ENCODE results near the gene AQP6.

Gene AQP6

DNA sequence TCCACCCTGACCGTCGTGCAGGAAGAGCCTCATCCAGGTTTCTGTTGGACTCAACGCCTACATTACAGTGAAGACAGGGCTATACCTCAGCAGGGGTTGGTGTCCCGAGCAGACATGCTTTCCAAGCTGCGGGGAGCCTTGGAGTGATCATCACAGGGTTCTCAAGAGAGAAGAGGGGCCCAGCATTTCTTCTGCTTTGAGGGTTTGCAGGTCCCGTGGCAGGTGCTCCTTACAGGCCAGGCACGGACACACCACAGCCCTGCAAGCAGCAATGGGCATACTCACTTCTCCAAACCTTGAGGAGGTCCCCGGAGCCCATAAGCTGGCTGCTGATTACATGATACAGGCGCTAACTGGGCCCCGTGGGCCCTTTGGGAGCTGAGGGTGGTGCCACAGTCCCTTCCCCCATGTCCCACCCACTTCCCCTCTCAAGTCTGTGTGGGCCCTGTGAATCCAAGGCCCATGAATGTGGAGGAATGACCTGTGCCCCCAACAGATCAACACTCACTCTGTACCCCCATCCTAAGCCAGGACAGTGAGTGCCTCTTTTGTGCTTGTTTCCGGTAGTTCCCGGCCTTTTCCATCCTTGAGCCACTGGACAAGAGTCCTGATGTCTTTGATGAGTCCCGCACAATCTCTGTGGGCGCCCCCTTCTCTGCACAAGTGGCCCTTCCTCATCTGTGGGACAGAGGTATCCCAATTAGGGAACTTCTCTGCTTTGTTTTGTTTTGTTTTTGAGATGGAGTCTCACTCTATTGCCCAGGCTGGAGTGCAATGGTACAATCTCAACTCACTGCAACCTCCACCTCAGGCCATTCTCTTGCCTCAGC, 21.1 kb upstream of the AQP6 start:
- Histone ChIP-seq H3K27me3 (ENCODE audit: insufficient read depth, low read length) (peaks cover 21% of the 10 kb centered on the region), H3K4me1 (ENCODE audit: insufficient read depth, low read length) (0 out of 2 replicates have a peak, but pooled peaks cover 2% of the 10 kb centered on the region), H3K27ac (ENCODE audit: low read depth, low read length) (no peak overlapping the region), H3K4me3 (ENCODE audit: low read length) (no peak overlapping the region), H3K9me3 (ENCODE audit: insufficient read depth, low read depth, low read length) (no peaks in the 10 kb centered on the region), H3K36me3 (ENCODE audit: insufficient read depth, low read length) (no peaks in the 10 kb centered on the region), H3K9ac (ENCODE audit: low read depth, low read length) (no peak overlapping the region)
- 85% methylated on average over 14 of the region's 14 CpGs for WGBS

DNA sequence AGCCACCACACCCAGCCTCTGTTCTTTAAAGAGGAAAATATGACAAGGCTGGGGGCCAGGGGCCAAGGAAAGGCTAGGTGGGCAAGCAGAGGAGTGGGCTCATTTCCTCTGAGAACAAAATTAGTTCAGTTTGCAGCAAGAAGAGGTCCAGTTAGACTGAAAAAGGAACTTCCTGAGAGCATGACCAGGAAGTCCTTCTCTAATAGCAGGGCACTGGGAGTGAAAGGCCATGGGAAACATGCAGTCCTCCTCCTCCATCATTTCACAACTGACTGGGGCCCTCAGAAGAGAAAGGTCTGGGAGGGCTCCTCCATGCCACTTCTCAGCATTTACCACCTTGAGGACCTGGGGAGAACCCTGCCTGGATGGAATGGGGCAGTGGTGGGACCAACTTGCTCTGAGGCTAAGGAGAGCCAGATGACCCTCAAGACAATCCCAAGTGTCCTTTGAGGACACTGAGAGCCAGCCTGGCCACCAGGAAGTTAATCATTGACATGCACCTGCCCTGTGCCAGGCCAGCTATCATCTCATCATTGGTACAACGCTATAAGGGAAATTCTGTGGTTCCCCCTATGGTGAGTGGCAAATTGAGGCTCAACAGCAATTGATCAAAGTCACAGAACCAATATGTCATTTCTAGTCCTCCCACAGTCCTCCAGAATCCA, 20.2 kb upstream of the AQP6 start:
- 74% methylated on average over 1 of the region's 1 CpG for WGBS
- Histone ChIP-seq H3K9ac (ENCODE audit: low read depth, low read length) (no peak overlapping the region), H3K27ac (ENCODE audit: low read depth, low read length) (no peak overlapping the region), H3K4me3 (ENCODE audit: low read length) (no peak overlapping the region), H3K9me3 (ENCODE audit: insufficient read depth, low read depth, low read length) (no peaks in the 10 kb centered on the region), H3K4me1 (ENCODE audit: insufficient read depth, low read length) (0 out of 2 replicates have a peak, but pooled peaks cover 2% of the 10 kb centered on the region), H3K27me3 (ENCODE audit: insufficient read depth, low read length) (peaks cover 25% of the 10 kb centered on the region), H3K36me3 (ENCODE audit: insufficient read depth, low read length) (no peaks in the 10 kb centered on the region)

DNA sequence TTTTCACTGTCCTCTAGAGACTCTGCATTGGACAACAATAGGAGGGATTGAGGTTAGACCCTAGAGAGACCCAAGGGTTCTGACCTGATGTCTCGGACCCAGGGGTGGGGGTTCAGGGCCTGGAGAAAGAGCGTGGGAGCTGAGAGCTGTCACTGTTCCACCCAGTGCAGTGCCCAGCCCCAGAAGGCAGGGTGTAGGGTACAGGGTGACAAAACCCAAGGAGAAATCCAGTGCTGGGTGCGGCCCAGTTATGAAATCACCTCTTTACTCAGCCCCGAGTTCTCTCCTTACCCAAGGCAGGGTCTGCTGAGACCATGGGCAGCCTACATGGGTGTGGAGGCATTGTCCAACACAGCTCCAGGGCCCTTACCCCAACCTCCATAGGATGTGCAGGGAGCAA, 19.6 kb upstream of the AQP6 start:
- no peak overlapping the region for H3K27ac ChIP-seq (ENCODE audit: low read depth, low read length)
- H3K9ac ChIP-seq (ENCODE audit: low read depth, low read length), result no peak overlapping the region

DNA sequence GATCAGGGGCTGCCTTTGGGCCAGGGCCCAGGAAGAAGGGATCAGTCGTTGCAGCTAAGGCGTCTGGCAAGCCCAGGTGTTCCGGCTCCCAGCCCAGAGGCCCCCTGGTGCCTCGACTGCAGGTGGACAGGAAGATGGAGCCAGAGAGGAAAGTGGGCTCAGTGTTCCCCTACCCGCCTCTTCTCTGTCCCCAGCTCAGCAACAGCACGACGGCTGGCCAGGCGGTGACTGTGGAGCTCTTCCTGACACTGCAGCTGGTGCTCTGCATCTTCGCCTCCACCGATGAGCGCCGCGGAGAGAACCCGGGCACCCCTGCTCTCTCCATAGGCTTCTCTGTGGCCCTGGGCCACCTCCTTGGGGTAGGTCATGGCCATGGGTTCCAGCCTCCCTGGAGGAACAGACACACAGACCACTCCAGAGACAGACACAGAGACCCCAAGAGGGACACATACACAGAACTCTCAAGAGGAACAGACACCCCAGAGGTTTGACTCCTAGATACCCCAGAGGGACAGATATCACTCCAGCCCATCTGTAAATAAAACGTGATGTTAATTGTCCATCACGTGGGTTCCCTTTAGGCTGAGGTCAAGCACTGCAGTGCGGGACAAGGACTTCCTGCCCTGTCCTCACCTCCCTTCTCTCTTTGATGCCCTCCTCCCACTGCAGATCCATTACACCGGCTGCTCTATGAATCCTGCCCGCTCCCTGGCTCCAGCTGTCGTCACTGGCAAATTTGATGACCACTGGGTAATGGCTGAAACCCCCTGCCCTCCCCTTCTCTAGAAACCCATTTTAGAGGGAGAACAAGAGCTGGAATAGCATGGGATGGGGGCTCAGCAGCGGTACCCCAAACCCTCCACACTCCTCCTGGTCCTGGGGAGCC, 18.5 kb upstream of the AQP6 start:
- peaks cover 3% of the 10 kb centered on the region for H3K4me1 ChIP-seq (ENCODE audit: insufficient read depth, low read length)
- H3K27ac ChIP-seq (ENCODE audit: low read depth, low read length), result no peak overlapping the region
- H3K27me3 ChIP-seq (ENCODE audit: insufficient read depth, low read length), result peaks cover 40% of the 10 kb centered on the region
- no peaks in the 10 kb centered on the region for H3K36me3 ChIP-seq (ENCODE audit: insufficient read depth, low read length)
- H3K4me3 ChIP-seq (ENCODE audit: low read length), result no peak overlapping the region
- 90% methylated on average over 21 of the region's 21 CpGs for WGBS
- no peaks in the 10 kb centered on the region for H3K9me3 ChIP-seq (ENCODE audit: insufficient read depth, low read depth, low read length)
- no peak overlapping the region for H3K9ac ChIP-seq (ENCODE audit: low read depth, low read length)

More for the DNA sequence above, 19.6 kb upstream of the AQP6 start:
- WGBS, result 95% methylated on average over 4 of the region's 4 CpGs
- Histone ChIP-seq H3K36me3 (ENCODE audit: insufficient read depth, low read length) (no peaks in the 10 kb centered on the region), H3K27me3 (ENCODE audit: insufficient read depth, low read length) (peaks cover 29% of the 10 kb centered on the region), H3K4me3 (ENCODE audit: low read length) (no peak overlapping the region), H3K4me1 (ENCODE audit: insufficient read depth, low read length) (no peaks in the 10 kb centered on the region), H3K9me3 (ENCODE audit: insufficient read depth, low read depth, low read length) (no peaks in the 10 kb centered on the region)

DNA sequence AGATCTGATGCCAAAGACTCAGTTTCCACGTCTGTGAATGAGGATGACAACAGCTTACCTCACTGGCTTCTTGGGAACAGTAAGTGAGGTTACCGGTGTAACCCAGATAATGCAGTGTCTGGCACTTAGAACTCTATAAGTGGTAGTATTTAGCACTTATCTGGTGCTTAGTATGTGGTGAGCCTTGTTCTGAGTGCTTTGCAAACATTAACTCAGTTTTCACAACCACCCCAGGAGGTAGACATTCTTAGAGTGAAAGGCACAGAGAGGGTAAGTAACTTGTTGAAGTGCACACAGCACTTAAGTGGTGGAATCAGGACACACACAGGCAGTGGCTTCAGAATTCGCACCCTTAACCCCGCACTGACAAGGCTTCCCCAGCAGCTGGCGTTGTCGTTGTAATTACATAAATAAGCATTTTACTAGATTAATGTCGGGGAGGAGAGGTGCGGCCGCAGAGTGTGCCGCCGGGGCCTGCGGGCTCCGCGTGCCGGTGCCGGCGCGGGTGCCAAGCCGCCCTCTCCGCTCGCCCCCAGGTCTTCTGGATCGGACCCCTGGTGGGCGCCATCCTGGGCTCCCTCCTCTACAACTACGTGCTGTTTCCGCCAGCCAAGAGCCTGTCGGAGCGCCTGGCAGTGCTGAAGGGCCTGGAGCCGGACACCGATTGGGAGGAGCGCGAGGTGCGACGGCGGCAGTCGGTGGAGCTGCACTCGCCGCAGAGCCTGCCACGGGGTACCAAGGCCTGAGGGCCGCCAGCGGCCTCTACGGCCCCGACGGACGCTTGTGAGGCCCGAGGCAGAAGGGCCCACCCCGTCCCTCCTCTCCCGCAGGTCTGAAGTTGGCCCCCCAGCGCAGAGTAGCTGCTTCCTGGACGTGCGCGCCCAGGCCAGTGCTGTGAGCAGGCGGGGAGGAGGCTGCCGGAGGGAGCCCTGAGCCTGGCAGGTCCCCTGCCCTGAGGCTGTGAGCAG, 17.6 kb upstream of the AQP6 start:
- no peak overlapping the region for H3K9ac ChIP-seq (ENCODE audit: low read depth, low read length)
- WGBS, result 83% methylated on average over 53 of the region's 53 CpGs
- H3K27me3 ChIP-seq (ENCODE audit: insufficient read depth, low read length), result peaks cover 49% of the 10 kb centered on the region
- peaks cover 12% of the 10 kb centered on the region for H3K4me1 ChIP-seq (ENCODE audit: insufficient read depth, low read length)
- H3K36me3 ChIP-seq (ENCODE audit: insufficient read depth, low read length), result no peaks in the 10 kb centered on the region
- no peak overlapping the region for H3K27ac ChIP-seq (ENCODE audit: low read depth, low read length)
- H3K9me3 ChIP-seq (ENCODE audit: insufficient read depth, low read depth, low read length), result no peaks in the 10 kb centered on the region
- no peak overlapping the region for H3K4me3 ChIP-seq (ENCODE audit: low read length)

DNA sequence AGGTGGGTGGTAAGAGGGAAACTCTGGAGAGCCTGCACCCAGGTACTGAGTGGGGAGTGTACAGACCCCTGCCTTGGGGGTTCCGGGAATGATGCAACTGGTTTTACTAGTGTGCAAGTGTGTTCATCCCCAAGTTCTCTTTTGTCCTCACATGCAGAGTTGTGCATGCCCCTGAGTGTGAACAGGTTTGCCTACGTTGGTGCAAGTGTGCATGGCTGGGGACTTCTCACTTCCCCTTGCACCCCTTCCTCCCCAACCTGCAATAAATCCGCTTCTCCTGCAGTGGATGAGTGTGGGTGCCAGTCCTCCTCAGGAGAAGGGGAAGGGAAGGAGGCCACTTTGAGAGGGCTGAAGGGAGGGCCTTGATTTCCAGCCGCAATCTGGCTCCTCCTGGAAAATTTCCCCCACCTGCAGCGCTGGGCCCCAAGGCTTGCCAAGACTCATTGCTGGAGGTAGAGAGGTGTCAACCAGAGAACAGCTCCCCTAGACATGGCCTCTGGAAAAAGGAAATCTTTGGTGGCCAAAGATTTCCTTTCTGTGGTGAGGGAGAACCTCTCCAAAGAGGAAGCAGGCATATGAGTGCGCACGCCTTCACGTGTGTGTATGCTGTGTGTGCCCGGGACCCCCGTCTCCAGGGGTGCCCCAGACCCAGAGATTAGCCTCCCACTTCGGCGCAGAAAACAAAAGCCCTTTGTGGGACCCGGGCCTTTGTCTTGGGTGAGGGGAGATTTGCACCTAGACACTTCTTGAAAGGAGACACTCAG, 16.7 kb upstream of the AQP6 start:
- Histone ChIP-seq H3K27me3 (ENCODE audit: insufficient read depth, low read length) (peaks cover 59% of the 10 kb centered on the region), H3K9ac (ENCODE audit: low read depth, low read length) (no peak overlapping the region), H3K4me1 (ENCODE audit: insufficient read depth, low read length) (peaks cover 16% of the 10 kb centered on the region), H3K4me3 (ENCODE audit: low read length) (no peak overlapping the region), H3K9me3 (ENCODE audit: insufficient read depth, low read depth, low read length) (no peaks in the 10 kb centered on the region), H3K27ac (ENCODE audit: low read depth, low read length) (no peak overlapping the region), H3K36me3 (ENCODE audit: insufficient read depth, low read length) (no peaks in the 10 kb centered on the region)
- WGBS, result 84% methylated on average over 12 of the region's 13 CpGs

DNA sequence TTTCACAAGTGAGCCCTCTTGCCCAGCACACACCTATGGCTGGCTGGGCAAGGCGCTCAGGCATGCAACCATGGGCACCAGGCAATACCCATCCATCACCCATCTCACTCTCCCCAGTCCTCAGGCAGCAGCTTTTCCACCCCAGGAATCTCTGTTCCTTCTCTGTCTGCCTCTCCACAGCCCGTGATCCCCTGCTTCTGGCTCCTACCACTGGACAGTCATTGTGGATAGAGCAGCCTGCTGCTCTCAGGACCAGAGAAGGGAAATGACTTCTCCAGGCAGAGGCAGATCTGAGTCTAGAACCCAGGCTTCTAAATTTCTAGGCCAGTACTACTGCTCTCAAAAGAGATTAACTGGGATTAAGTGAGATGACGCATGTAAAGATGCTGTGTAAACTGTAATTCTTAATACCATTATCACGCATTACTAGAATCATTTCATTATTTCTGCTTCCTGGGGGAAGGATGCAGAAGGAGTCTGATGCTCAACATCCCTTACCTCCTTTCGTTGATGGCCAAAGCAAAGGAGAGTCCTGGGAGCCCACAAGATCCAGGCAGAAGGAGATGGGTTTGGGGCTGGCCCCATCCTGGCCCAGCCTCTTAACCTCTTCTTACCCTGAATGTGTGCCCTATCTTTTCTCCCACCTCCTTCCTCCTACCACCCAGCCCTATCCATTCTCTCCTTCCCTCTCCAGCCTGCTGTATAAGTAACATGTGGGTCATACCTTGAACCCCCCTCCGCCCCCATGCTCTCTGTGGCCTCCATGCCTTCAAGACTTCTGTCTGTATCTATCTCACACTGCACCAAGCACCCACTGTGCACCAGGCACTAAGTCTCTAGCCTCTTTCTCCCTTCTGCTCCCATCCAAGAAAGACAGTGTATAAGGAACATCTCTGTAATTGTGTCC, 15.8 kb upstream of the AQP6 start:
- Histone ChIP-seq H3K9ac (ENCODE audit: low read depth, low read length) (no peak overlapping the region), H3K27me3 (ENCODE audit: insufficient read depth, low read length) (peaks cover 65% of the 10 kb centered on the region), H3K4me3 (ENCODE audit: low read length) (no peak overlapping the region), H3K4me1 (ENCODE audit: insufficient read depth, low read length) (peaks cover 16% of the 10 kb centered on the region), H3K9me3 (ENCODE audit: insufficient read depth, low read depth, low read length) (no peaks in the 10 kb centered on the region), H3K36me3 (ENCODE audit: insufficient read depth, low read length) (no peaks in the 10 kb centered on the region), H3K27ac (ENCODE audit: low read depth, low read length) (no peak overlapping the region)
- WGBS, result 94% methylated on average over 4 of the region's 6 CpGs

DNA sequence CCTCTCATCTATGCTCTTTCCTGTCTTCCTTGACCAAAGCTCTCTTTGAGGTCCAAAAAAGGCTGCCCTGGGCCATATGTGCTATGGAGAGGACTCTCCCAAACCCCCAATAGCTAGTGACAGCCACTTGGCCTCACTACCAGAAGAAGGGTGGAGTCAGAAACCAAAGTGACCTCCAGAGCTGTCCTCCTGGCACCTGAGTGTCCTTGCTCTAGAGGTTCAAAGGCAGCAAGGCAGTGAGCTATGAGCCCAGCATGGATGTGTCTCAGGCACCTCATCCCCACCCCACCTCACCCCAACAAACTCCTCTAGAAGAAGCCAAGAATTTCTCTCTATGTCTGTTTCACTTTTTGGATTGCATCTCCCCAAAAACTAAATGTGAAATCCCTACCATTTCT, 15.2 kb upstream of the AQP6 start:
- Histone ChIP-seq H3K27ac (ENCODE audit: low read depth, low read length) (no peak overlapping the region), H3K36me3 (ENCODE audit: insufficient read depth, low read length) (no peaks in the 10 kb centered on the region), H3K9me3 (ENCODE audit: insufficient read depth, low read depth, low read length) (no peaks in the 10 kb centered on the region), H3K27me3 (ENCODE audit: insufficient read depth, low read length) (peaks cover 72% of the 10 kb centered on the region), H3K4me1 (ENCODE audit: insufficient read depth, low read length) (peaks cover 16% of the 10 kb centered on the region), H3K9ac (ENCODE audit: low read depth, low read length) (no peak overlapping the region), H3K4me3 (ENCODE audit: low read length) (no peak overlapping the region)

DNA sequence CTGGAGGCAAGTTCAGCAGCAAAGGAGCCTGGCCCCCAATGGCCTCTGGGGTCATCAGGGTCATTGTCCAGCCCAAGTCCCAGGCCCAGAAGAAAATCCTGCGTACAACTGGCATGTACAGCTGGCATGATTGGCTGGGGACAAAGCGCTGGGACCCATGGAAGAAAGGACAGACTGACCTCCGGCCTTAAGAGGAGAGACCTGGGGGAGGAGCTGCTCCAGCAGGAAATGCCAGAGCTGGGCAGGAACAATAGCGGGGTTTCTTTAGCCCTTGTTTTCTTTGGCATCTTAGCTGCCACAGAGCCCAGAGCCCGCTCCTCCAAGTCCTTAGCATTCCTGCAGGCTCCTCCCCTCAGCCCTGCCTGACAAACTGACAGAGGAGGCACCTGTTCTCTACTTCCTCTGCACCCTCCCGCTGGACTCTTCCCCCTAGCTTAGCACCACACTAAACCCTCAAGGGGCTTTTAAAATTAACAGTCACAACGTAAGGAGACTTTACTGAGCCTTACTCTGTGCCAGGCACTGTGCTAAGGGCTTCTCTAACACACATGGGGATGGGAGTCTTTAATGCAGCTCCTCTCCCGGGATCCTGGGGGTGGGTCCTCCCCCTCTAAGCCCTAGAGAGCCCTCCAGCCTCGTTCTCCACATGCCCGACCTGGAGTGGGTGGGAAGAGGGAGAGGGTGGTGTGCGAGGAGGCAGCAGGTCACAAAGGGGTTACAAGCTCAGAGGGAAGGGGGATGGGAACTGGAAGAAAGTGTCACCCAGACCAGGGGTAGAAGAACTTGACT, 12.9 kb upstream of the AQP6 start:
- H3K4me3 ChIP-seq (ENCODE audit: low read length), result no peak overlapping the region
- H3K27ac ChIP-seq (ENCODE audit: low read depth, low read length), result no peak overlapping the region
- peaks cover 16% of the 10 kb centered on the region for H3K4me1 ChIP-seq (ENCODE audit: insufficient read depth, low read length)
- H3K27me3 ChIP-seq (ENCODE audit: insufficient read depth, low read length), result peaks cover 73% of the 10 kb centered on the region
- no peaks in the 10 kb centered on the region for H3K36me3 ChIP-seq (ENCODE audit: insufficient read depth, low read length)
- H3K9ac ChIP-seq (ENCODE audit: low read depth, low read length), result no peak overlapping the region
- H3K9me3 ChIP-seq (ENCODE audit: insufficient read depth, low read depth, low read length), result no peaks in the 10 kb centered on the region
- WGBS, result 19% methylated on average over 11 of the region's 11 CpGs

All from HUES64 (cell line).